GM19452 (cell line): ENCODE measurements around the gene FHOD3.

Source experiments
- ATAC-seq: cut with Tn5 transposase; IDR thresholded peaks from one replicate; pipeline ENCODE4 v1.9.1; 2021; ENCODE audit not compliant: unreplicated experiment

FHOD3 gene

DNA sequence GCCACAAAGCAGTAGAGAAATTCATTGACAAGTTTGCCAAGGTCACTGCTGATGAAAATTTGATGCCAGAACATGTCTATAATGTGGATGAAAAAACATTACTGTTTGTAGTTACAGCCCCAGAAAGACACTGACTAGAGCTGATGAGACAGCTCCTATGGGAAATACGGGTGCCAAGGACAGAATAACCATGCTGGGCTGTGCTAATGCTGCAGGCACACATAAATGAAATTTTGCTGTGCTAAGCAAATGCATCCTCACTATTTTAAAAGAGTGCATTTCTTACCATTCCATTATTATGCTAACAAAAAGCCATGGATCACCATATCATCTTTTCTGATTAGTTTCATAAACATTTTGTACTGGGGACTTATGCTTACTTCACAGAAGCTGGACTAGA lies 208.2 kb downstream of the FHOD3 start:
- ATAC-seq: no peak

DNA sequence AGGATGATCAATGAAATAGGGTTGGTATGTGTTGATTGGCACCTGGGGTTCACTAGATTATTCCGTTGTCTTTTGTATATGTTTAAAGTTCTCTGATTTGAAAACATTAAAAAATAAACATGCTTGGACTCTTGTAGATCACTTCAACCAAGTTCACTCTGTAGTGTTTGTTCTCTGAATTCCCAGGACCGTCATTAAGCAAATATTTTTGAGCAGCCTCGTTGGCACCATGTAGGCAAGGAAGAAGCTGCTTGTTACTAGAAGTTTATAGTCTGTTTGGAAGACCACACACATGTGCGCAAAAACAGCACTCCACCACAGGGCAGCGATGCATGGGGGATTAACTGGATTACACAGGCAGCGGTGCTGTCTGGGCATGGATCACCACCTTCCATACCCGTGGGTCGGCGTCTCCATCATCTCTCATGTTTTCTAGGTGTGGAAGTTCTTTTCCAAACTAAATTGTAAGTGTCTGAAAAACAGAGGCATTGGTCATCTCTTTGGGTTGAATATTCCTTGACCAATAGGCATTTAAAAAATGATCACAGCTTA lies 212.2 kb downstream of the FHOD3 start:
- no peak for ATAC-seq

DNA sequence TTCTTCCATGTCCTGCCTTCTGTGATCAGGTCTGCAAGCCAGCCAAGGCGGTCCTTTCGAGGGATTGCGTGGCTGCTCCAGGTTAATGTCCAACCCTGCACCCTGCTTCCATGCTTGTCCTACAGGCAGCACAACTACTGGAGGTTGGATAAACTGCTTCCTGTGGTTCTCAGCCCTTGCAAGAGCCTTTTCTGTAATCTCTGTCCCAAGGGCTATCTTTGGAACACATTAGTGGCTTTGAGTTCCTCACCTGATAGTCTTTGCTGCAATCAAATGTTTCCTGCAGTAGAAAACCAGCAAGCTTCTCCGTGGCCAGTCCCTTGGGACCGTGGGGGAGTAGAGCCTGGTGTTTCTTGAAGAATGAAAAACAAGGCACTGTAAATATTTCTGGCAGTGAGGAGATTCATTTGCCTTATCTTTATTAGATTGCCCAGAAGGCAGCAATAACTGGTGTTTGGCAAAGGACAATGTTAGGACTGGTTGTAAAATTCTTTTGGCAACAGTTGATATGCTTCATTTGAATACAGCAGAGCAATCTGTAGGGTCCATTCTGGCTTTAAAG lies 214.4 kb downstream of the FHOD3 start:
- ATAC-seq: no peak

GRCh38 chr18:36513556-36513955 lies 216.0 kb downstream of the FHOD3 start:
- no peak for ATAC-seq

DNA sequence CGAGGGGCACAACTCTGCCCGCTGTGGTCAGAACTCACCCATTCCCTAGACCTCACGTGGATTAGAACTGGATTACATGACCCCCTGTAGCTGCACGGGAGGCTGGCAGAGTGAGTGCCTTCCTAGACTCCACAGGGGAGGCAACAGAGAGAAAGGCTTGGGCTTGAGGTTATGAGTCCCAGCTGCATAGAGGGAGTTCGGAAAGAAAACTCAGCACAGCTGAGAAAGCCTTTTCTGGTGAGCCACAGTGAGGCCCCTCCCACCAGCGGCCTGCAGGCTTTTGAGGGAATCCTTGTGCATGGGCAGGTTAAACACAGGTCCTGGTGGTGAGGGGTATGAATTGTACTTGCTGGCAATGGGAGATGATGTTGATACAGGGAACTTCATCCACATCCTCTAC lies 217.3 kb downstream of the FHOD3 start:
- ATAC-seq: no peak

- ATAC-seq: no peak
Measured at GRCh38 chr18:36516258-36516657, 218.7 kb downstream of the FHOD3 start.

GRCh38 chr18:36516726-36517125 lies 219.2 kb downstream of the FHOD3 start:
- ATAC-seq: no peak

GRCh38 chr18:36518839-36519238 lies 221.3 kb downstream of the FHOD3 start:
- no peak for ATAC-seq

GRCh38 chr18:36519358-36519757 lies 221.8 kb downstream of the FHOD3 start:
- no peak for ATAC-seq

DNA sequence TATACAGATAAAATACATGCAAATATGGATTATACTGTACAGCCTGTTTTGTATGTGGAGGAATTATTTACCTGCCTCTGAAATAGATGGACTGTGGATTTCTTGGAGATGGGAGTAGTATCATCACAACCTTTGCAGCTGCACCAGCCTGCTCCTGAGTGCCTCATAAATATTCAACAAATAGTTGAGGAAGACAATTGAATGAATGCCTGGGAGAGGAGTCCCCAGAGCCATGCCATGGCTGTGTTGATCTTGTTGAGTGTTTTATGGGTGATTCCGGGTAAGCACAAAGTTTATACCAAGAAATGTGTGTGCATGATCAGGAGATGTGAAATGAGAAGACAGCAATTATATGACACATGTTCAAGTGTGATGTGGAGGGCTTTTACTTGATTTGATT lies 225.0 kb downstream of the FHOD3 start:
- ATAC-seq: no peak

- ATAC-seq: no peak
Measured at GRCh38 chr18:36525913-36526312, 228.4 kb downstream of the FHOD3 start.

DNA sequence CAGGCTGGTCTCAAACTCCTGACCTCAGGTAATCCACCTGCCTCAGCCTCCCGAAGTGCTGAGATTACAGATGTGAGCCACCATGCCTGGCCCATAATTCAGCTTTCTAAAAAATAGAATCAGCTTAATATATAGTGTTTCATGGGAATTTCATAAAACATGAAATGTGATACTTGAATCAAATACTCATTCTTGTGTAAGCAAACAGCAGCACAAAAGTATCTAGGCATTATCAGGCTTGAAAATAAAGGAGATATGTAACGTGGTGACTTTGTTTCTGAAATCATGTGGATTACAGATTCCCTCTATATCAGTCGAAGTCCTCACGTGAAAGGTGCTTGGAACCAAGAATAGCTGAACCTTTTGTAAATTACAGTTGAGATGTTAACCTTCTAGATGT lies 229.1 kb downstream of the FHOD3 start:
- ATAC-seq: no peak

DNA sequence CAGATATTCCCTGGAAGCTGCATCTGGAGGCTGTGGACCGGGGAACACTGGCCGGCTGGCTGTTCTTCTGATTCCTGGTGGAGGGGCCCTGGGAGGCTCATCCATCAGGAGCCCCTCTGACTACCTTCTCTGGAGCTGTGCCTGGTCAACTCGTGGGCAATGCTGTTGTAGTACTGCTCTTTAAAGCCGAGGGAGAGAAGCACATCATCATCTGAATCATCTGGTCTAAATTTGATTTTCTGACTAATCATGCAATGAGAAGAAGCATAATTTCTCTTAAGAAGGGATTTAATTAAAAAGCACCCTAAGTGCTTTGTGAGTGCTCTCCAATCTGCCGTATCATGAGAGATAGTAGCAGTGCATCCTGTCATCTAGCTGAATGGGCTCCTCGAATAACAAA lies 229.5 kb downstream of the FHOD3 start:
- ATAC-seq: no peak

DNA sequence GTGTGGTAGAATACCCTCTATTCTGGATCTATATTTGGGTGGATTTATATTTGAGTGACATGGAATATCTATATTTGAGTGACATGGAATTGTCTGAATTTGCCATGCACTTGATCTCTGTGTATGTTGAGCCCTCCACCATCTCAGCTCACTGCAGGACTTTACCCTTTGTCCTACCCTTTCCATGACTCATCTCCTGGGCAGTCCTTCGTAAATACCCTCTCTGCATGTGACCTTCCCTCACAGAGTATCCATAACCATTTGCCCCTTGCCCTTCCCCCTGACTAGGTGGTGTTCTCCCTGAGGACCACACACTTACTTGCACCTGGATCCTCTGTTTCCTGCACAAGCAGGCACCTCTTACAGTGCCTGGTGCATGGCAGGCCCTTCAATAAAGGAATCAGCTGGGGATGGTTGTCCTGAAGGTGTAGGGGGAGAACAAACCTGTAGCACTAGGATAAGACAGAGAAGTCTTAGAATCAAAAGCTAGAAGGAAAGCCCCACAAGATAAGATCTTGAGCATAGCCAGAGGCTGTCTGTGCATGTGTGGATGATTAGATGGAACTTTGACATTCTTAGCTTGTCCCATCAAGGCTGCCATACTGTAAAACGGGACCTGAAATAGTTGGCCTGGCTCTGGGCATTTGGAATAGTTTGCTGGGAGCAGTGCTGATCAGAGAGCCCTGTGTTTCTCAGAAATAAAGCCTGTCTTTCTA lies 230.4 kb downstream of the FHOD3 start:
- no peak for ATAC-seq

DNA sequence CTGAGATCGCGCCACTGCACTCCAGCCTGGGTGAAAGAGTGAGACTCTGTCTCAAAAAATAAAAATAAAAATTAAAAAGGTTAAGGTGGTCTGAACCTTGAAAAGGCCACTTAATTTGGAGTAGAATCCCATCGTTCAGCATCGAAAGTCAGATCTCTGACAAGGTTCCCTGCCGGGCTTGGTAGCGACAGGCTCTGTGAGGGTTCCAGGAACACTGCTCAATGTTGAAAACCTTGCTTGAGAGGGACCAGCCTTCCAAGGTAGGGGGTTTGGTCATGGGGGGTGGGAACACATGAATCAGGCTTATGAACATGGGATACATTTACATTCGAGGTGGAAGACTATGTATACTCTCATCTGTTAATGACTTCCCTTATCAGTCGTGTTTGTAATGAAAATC lies 232.2 kb downstream of the FHOD3 start:
- no peak for ATAC-seq

DNA sequence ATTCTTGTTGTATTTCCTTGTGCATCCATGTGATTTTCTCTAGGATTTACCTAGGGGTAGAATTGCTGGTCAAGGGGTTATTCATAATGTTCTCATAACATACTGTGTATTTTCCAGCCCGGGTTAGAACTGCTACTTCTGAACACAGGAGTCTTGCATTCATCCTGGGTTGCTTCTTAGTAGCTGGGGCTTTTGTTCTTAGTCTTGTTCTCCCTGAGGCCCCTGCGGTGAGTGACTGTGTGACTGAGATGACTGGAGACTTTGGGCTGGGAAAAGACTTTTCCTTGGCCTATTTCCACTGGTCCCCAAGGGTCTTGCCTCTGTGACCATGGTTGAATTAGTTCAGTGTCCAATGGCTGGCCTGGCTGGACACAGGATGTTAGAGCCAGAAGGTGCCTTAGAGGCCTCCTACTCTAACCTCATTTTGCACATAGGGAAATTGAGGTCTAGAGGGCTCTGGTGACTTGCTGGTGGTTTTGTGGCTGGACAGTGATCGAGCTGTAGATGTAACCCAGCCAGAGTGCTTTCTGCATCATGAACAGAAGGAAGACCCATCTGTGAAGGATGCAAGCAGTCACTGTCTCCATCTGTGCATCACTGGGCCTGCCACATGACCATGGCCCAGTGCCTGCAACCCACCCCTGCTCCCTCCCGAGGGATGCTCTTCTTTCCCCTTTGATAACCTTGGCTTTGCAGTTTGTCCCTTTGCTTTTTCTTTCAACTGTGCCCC lies 233.3 kb downstream of the FHOD3 start:
- ATAC-seq: no peak

- ATAC-seq: no peak
Measured at GRCh38 chr18:36531636-36532035, 234.1 kb downstream of the FHOD3 start.

- no peak for ATAC-seq
Measured at GRCh38 chr18:36532394-36532793, 234.9 kb downstream of the FHOD3 start.

GRCh38 chr18:36532815-36533214 lies 235.3 kb downstream of the FHOD3 start:
- no peak for ATAC-seq

GRCh38 chr18:36533446-36534153 lies 236.1 kb downstream of the FHOD3 start:
- no peak for ATAC-seq

GRCh38 chr18:36534154-36534688 lies 236.7 kb downstream of the FHOD3 start:
- ATAC-seq: peak; percentile 72
